A549 (cell line): ENCODE measurements around the gene SLC10A7. TPM values are rescaled to one million over a fixed set of nuclear protein-coding genes. Genes with fewer than 3 reads are reported as not detected.

Experiments
- ATAC-seq, 2 experiments: fragments of 200-7000 bp in 1 of 2; fragments of >200 bp in 1 of 2; cut with Nextera tagmentation in 1 of 2; cut with Tn5 transposase in 1 of 2; 3 replicates each; pipeline versions ENCODE4 v1.8.0 to v1.9.1; 2018 to 2020; ENCODE audit warnings: mild to moderate bottlenecking in 1 of 2, moderate library complexity in 1 of 2
- CTCF ChIA-PET: fragments of 300-600 bp; sonication (Branson Sonifier 250); formaldehyde crosslinking; extraction: SDS; loops from one replicate; lab custom pipeline; 2021; ENCODE audit warnings: antibody characterized with exemption, inconsistent platforms; lab: Yijun Ruan, JAX
- POLR2A ChIA-PET: fragments of 350-600 bp; formaldehyde crosslinking; extraction: SDS; loops from one replicate; lab custom pipeline; 2021; ENCODE audit warnings: antibody characterized with exemption, inconsistent platforms; lab: Yijun Ruan, JAX
- DNase-seq, 2 experiments: peaks; one replicate each; pipeline versions ENCODE4 v3.0.0 to v3.0.0-alpha.2; 2011 to 2016; ENCODE audit warnings: low read depth in 1 of 2, low spot score in 1 of 2
- FAIRE-seq: peaks from 2 replicates; lab custom pipeline; 2011; peaks lifted over from hg19 to GRCh38; lab: Jason Lieb, UNC
- H3K27ac ChIP-seq, 2 experiments: fragments of >200 bp; sonication (Bioruptor Twin); formaldehyde crosslinking; 3 replicates each; pipeline ENCODE4 v1.5.1; 2016 to 2017
- H3K4me1 ChIP-seq: fragments of >200 bp; sonication (Bioruptor Twin); formaldehyde crosslinking; 3 replicates; pipeline ENCODE4 v1.6.1; 2016
- H3K4me2 ChIP-seq: fragments of >200 bp; sonication (Bioruptor Twin); formaldehyde crosslinking; 3 replicates; pipeline ENCODE4 v1.6.1; 2016
- H3K4me3 ChIP-seq: fragments of >200 bp; sonication (Bioruptor Twin); formaldehyde crosslinking; 3 replicates; pipeline ENCODE4 v1.5.1; 2016
- H3K9me3 ChIP-seq: fragments of >200 bp; sonication (Bioruptor Twin); formaldehyde crosslinking; 3 replicates; pipeline ENCODE4 v1.6.1; 2016
- EHMT2 ChIP-seq: fragments of 200-600 bp; sonication (generic); IDR thresholded peaks from 2 replicates; pipeline ENCODE4 v1.6.1; 2016; ENCODE audit warnings: antibody characterized with exemption, low read depth, mild to moderate bottlenecking, moderate library complexity
- EP300 ChIP-seq, 2 experiments: fragments of >200 bp; sonication (Bioruptor Twin); formaldehyde crosslinking; IDR thresholded peaks; 2 replicates in 1 of 2; 3 replicates in 1 of 2; pipeline ENCODE4 v1.6.1; 2016 to 2017
- FOSB ChIP-seq: fragments of 250-450 bp; sonication (Bioruptor Pico); IDR thresholded peaks from 2 replicates; pipeline ENCODE4 v1.5.0; 2020; ENCODE audit warnings: mild to moderate bottlenecking, moderate library complexity
- HDAC2 ChIP-seq: fragments of 200-600 bp; sonication (generic); IDR thresholded peaks from 2 replicates; pipeline ENCODE4 v1.6.1; 2016
- HEYL ChIP-seq: fragments of 250-450 bp; sonication (Bioruptor Pico); IDR thresholded peaks from 2 replicates; pipeline ENCODE4 v1.8.0; 2021; ENCODE audit warnings: mild to moderate bottlenecking, moderate library complexity
- JUN ChIP-seq, 2 experiments: fragments of >200 bp; sonication (Bioruptor Twin); formaldehyde crosslinking; IDR thresholded peaks; 2 replicates in 1 of 2; 3 replicates in 1 of 2; pipeline ENCODE4 v1.6.1; 2016 to 2017
- JUNB ChIP-seq: fragments of >200 bp; sonication (Bioruptor Twin); formaldehyde crosslinking; IDR thresholded peaks from 2 replicates; pipeline ENCODE4 v1.6.1; 2016
- KDM5A ChIP-seq: fragments of 200-600 bp; sonication (generic); IDR thresholded peaks from 2 replicates; pipeline ENCODE4 v1.6.1; 2016; ENCODE audit warnings: antibody characterized with exemption, mild to moderate bottlenecking
- MAFK ChIP-seq: fragments of 450-650 bp; IDR thresholded peaks from 2 replicates; pipeline ENCODE4 v1.6.1; 2014; ENCODE audit not compliant: partially characterized antibody
- NFE2L2 ChIP-seq: fragments of 150-350 bp; conservative IDR thresholded peaks from 2 replicates; pipeline ENCODE4 v1.6.1; 2014; ENCODE audit warnings: low read length
- POLR2A ChIP-seq: IDR thresholded peaks from 2 replicates; pipeline ENCODE4 v1.6.1; 2012; ENCODE audit warnings: mild to moderate bottlenecking, low read length
- RAD21 ChIP-seq, 2 experiments: fragments of >200 bp in 1 of 2; sonication (Bioruptor Twin) in 1 of 2; formaldehyde crosslinking in 1 of 2; IDR thresholded peaks in 1 of 2; conservative IDR thresholded peaks in 1 of 2; 2 replicates in 1 of 2; 3 replicates in 1 of 2; pipeline ENCODE4 v1.6.1; 2012 to 2018; ENCODE audit warnings: inconsistent platforms in 1 of 2
- RARB ChIP-seq: fragments of 250-450 bp; sonication (Bioruptor Pico); IDR thresholded peaks from 2 replicates; pipeline ENCODE4 v1.8.0; 2021; ENCODE audit warnings: mild to moderate bottlenecking, moderate library complexity
- RCOR1 ChIP-seq: fragments of 150-350 bp; IDR thresholded peaks from 2 replicates; pipeline ENCODE4 v1.6.1; 2014; ENCODE audit warnings: antibody characterized with exemption, low read length, low read depth
- RNF2 ChIP-seq: fragments of 200-600 bp; sonication (generic); IDR thresholded peaks from 2 replicates; pipeline ENCODE4 v1.6.1; 2016; ENCODE audit warnings: low read depth, mild to moderate bottlenecking, antibody characterized with exemption, moderate library complexity, borderline replicate concordance
- SMC3 ChIP-seq: fragments of >200 bp; sonication (Bioruptor Twin); formaldehyde crosslinking; IDR thresholded peaks from 3 replicates; pipeline ENCODE4 v1.6.1; 2018; ENCODE audit warnings: inconsistent platforms
- TFCP2L1 ChIP-seq: fragments of 250-450 bp; sonication (Bioruptor Pico); IDR thresholded peaks from 2 replicates; pipeline ENCODE4 v1.5.0; 2021; ENCODE audit warnings: mild to moderate bottlenecking
- ZC3H11A ChIP-seq: fragments of 450-650 bp; IDR thresholded peaks from 2 replicates; pipeline ENCODE4 v1.6.1; 2014; ENCODE audit warnings: antibody characterized with exemption, mild to moderate bottlenecking
- ZNF302 ChIP-seq: fragments of 250-450 bp; sonication (Bioruptor Pico); IDR thresholded peaks from 2 replicates; pipeline ENCODE4 v1.9.0; 2021; ENCODE audit warnings: inconsistent platforms, mild to moderate bottlenecking, moderate library complexity
- WGBS: methylation state at CpG from one replicate; pipeline ENCODE4 v1.1.6; 2017; ENCODE audit errors: missing lambda C conversion rate; 5-methylcytosine and 5-hydroxymethylcytosine counted together
- polyA plus RNA-seq, 4 experiments: library from polyadenylated mRNA; depleted of rRNA in 3 of 4; stranded (reverse); fragments of >200 nt; fragmentation: RNase III in 1 of 4; extraction: RNeasy Plus Mini Kit Qiagen cat#74134 plus additional on column Dnase treatment in 1 of 4; gene quantifications; 2 replicates in 3 of 4; 3 replicates in 1 of 4; pipeline ENCODE4 v1.2.3, GENCODE V29; 2011 to 2017
- TF ChIP-seq, protein P1 (sequence below): IDR thresholded peaks from 2 replicates; pipeline ENCODE4 v1.6.1; 2012
- TF ChIP-seq, protein P2 (sequence below): fragments of 200-600 bp; sonication (generic); IDR thresholded peaks from 2 replicates; pipeline ENCODE4 v1.6.1; 2016; ENCODE audit warnings: antibody characterized with exemption, mild to moderate bottlenecking, moderate library complexity
- TF ChIP-seq, protein P3 (sequence below): fragments of 150-350 bp; IDR thresholded peaks from 2 replicates; pipeline ENCODE4 v1.6.1; 2014; ENCODE audit warnings: low read depth, mild to moderate bottlenecking, low read length
- TF ChIP-seq, protein P4 (sequence below): IDR thresholded peaks from 2 replicates; pipeline ENCODE4 v1.6.1; 2012
- TF ChIP-seq, protein P5 (sequence below): fragments of 250-450 bp; sonication (Bioruptor Pico); IDR thresholded peaks from 2 replicates; pipeline ENCODE4 v1.5.0; 2021; ENCODE audit warnings: mild to moderate bottlenecking, moderate library complexity, borderline replicate concordance
- TF ChIP-seq, protein P6 (sequence below): IDR thresholded peaks from 2 replicates; pipeline ENCODE4 v1.6.1; 2012; ENCODE audit warnings: low read depth, borderline replicate concordance

The SLC10A7 gene
- polyA plus RNA-seq, 2 of the 4 experiments (the other 2 are of a cell fraction), result 1.3 to 6.5 TPM

DNA sequence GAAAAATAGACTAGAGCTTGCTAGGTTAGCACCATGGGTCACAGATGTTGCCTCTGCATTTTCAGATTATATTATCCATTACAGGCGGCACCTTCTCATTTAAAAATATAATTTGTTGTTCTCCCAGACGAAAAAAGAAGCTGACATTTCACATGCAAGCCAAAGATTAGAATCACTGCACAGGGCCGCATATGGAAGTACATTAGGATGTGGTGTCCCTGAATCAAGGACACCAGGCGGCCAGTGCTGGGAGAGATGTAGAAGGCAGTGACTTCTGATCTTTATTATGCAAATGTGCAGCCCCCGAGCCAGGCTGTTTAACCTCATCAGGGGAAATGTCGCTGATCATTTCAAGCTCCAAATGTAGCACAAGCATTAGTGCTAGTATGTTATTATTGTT, 284.6 kb downstream of the SLC10A7 start:
- Histone ChIP-seq H3K27ac (no peak overlapping the region), H3K4me2 (no peak overlapping the region), H3K4me1 (peaks cover 13% of the 10 kb centered on the region)
- no peak for DNase-seq
- ATAC-seq, result no peak
- ChIA-PET POLR2A (interaction anchor here (1.0 kb wide), 1 partner anchor 300 kb away, joined by 3 read pairs; no protein-coding TSS in a partner anchor), CTCF (no interaction called here)
- no peak for FAIRE-seq
- no peak for TF ChIP-seq RARB (CRISPR knock-in tag)
- TF ChIP-seq, all 56 proteins: peak for 0
- no peak overlapping the region for H3K4me3 ChIP-seq
- H3K9me3 ChIP-seq, result no peaks in the 10 kb centered on the region
- WGBS, result 69% methylated on average over 6 of the region's 6 CpGs

DNA sequence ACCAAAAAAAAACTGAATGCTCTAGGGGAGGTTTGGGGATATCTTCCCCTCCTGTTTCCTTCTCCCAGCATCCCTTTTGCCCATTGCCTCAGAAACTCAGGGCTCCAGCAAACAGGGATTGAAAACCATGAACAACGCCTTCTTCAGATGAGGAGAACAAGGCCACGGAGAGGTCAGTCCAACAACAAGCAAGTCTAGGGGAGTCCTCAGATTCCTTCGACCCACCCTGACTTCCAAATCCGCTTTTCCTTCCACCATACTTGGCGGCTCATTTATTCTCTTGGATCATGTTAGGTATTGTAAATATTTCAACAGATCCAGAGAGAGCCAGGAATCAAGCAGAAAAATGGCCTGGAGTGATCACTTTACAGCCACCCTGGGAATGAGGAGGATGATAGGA, 285.5 kb downstream of the SLC10A7 start:
- FAIRE-seq, result no peak
- no peak overlapping the region for H3K4me2 ChIP-seq
- peaks cover 9% of the 10 kb centered on the region for H3K4me1 ChIP-seq
- TF ChIP-seq, protein P1, sequence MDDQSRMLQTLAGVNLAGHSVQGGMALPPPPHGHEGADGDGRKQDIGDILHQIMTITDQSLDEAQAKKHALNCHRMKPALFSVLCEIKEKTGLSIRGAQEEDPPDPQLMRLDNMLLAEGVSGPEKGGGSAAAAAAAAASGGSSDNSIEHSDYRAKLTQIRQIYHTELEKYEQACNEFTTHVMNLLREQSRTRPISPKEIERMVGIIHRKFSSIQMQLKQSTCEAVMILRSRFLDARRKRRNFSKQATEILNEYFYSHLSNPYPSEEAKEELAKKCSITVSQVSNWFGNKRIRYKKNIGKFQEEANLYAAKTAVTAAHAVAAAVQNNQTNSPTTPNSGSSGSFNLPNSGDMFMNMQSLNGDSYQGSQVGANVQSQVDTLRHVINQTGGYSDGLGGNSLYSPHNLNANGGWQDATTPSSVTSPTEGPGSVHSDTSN, result no peak
- TF ChIP-seq JUNB (no peak), KDM5A (no peak), TFCP2L1 (no peak), NFE2L2 (no peak), RARB (CRISPR knock-in tag) (no peak), MAFK (no peak), SMC3 (no peak), RAD21 (conservative IDR thresholded peaks at IDR 0.05 in 1 of 2, IDR thresholded peaks at IDR 0.05 in 1 of 2) (no peak)
- TF ChIP-seq, protein P2, sequence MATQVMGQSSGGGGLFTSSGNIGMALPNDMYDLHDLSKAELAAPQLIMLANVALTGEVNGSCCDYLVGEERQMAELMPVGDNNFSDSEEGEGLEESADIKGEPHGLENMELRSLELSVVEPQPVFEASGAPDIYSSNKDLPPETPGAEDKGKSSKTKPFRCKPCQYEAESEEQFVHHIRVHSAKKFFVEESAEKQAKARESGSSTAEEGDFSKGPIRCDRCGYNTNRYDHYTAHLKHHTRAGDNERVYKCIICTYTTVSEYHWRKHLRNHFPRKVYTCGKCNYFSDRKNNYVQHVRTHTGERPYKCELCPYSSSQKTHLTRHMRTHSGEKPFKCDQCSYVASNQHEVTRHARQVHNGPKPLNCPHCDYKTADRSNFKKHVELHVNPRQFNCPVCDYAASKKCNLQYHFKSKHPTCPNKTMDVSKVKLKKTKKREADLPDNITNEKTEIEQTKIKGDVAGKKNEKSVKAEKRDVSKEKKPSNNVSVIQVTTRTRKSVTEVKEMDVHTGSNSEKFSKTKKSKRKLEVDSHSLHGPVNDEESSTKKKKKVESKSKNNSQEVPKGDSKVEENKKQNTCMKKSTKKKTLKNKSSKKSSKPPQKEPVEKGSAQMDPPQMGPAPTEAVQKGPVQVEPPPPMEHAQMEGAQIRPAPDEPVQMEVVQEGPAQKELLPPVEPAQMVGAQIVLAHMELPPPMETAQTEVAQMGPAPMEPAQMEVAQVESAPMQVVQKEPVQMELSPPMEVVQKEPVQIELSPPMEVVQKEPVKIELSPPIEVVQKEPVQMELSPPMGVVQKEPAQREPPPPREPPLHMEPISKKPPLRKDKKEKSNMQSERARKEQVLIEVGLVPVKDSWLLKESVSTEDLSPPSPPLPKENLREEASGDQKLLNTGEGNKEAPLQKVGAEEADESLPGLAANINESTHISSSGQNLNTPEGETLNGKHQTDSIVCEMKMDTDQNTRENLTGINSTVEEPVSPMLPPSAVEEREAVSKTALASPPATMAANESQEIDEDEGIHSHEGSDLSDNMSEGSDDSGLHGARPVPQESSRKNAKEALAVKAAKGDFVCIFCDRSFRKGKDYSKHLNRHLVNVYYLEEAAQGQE, result no peak
- TF ChIP-seq, all 56 proteins: peak for 0
- WGBS, result 67% methylated on average over 5 of the region's 5 CpGs
- H3K9me3 ChIP-seq, result no peaks in the 10 kb centered on the region
- ATAC-seq, result no peak
- CTCF ChIA-PET, result no interaction called here
- no peak overlapping the region for H3K4me3 ChIP-seq
- POLR2A ChIA-PET, result no interaction called here
- DNase-seq, result no peak
- H3K27ac ChIP-seq, result no peak overlapping the region

DNA sequence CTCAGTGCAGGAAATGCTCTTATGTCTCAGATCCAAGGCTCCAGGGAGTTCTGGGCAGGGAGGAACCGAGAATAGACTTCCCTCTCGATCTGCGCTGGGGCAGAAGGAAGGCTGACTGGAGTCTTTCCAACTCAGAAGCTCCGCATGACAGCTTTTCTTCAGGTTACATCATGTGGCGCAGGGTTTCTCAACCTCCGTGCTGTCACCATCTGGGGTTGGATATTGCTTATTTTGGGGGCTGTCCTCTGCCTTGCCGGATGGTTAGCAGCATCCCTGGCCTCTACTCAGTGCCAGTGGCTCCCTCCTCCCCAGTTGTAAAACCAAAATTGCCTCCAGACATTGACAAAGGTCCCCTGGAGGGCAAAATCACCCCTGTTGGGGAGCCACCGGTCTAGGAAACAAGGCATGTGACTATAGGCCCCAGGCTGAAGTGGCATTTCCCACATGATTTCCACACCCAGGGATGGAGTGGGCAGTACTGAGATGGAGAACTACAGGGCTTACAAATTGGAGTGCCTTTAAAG, 286.0 kb downstream of the SLC10A7 start:
- no peak for FAIRE-seq
- no peak overlapping the region for H3K4me3 ChIP-seq
- DNase-seq, result no peak
- H3K9me3 ChIP-seq, result no peaks in the 10 kb centered on the region
- H3K27ac ChIP-seq, result no peak overlapping the region
- peaks cover 4% of the 10 kb centered on the region; the same call in 2 of the 3 replicates for H3K4me1 ChIP-seq
- WGBS, result 76% methylated on average over 4 of the region's 8 CpGs
- CTCF ChIA-PET, result no interaction called here
- POLR2A ChIA-PET, result no interaction called here
- no peak overlapping the region for H3K4me2 ChIP-seq
- ATAC-seq, result no peak
- no peak for TF ChIP-seq POLR2A
- TF ChIP-seq, protein P3, sequence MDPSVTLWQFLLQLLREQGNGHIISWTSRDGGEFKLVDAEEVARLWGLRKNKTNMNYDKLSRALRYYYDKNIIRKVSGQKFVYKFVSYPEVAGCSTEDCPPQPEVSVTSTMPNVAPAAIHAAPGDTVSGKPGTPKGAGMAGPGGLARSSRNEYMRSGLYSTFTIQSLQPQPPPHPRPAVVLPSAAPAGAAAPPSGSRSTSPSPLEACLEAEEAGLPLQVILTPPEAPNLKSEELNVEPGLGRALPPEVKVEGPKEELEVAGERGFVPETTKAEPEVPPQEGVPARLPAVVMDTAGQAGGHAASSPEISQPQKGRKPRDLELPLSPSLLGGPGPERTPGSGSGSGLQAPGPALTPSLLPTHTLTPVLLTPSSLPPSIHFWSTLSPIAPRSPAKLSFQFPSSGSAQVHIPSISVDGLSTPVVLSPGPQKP, result no peak
- TF ChIP-seq, protein P4, sequence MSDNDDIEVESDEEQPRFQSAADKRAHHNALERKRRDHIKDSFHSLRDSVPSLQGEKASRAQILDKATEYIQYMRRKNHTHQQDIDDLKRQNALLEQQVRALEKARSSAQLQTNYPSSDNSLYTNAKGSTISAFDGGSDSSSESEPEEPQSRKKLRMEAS, result no peak
- TF ChIP-seq EHMT2, result no peak
- TF ChIP-seq, protein P1, result no peak
- no peak for TF ChIP-seq RNF2
- TF ChIP-seq EP300 (IDR thresholded peaks at IDR 0.05), result no peak
- TF ChIP-seq FOSB (CRISPR knock-in tag), result no peak
- no peak for TF ChIP-seq HEYL (CRISPR knock-in tag)
- no peak for TF ChIP-seq RARB (CRISPR knock-in tag)
- TF ChIP-seq ZNF302 (CRISPR knock-in tag), result no peak
- TF ChIP-seq, protein P5, sequence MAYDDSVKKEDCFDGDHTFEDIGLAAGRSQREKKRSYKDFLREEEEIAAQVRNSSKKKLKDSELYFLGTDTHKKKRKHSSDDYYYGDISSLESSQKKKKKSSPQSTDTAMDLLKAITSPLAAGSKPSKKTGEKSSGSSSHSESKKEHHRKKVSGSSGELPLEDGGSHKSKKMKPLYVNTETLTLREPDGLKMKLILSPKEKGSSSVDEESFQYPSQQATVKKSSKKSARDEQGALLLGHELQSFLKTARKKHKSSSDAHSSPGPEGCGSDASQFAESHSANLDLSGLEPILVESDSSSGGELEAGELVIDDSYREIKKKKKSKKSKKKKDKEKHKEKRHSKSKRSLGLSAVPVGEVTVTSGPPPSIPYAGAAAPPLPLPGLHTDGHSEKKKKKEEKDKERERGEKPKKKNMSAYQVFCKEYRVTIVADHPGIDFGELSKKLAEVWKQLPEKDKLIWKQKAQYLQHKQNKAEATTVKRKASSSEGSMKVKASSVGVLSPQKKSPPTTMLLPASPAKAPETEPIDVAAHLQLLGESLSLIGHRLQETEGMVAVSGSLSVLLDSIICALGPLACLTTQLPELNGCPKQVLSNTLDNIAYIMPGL (CRISPR knock-in tag), result no peak
- TF ChIP-seq, protein P6, sequence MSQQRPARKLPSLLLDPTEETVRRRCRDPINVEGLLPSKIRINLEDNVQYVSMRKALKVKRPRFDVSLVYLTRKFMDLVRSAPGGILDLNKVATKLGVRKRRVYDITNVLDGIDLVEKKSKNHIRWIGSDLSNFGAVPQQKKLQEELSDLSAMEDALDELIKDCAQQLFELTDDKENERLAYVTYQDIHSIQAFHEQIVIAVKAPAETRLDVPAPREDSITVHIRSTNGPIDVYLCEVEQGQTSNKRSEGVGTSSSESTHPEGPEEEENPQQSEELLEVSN, result no peak
- TF ChIP-seq ZC3H11A, result no peak
- TF ChIP-seq JUN (IDR thresholded peaks at IDR 0.05), result no peak
- no peak for TF ChIP-seq HDAC2
- TF ChIP-seq MAFK, result no peak
- no peak for TF ChIP-seq RCOR1
